ENCODE results near the gene SELP.

SELP gene

DNA sequence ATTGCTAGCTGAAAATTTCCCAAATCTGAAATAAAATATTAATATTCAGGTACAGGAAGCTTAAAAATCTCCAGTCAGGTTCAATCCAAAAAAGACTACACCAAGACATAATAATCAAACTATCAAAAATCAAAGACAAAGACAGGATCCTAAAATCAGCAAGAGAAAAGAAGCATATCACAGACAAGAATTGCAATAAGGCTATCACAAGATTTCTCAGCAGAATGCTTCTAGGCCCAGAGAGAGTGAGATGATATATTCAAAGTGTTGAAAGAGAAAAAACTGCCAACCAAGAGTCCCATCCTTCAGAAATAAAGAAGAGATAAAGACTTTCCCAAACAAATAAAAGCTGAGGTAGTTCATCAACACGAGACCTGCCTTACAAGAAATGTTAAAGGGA is 5.0 kb upstream of the SELP start:
- TF ChIP-seq CTCF (IDR thresholded peaks at IDR 0.05; ENCODE audit: low read depth, low read length) = no peak
- no peak for DNase-seq (ENCODE audit: low read depth in 2 of 2)
- no peak overlapping the region for H3K4me3 ChIP-seq (replicated peaks in 1 of 2; ENCODE audit: low read depth in 2 of 2, low read length in 2 of 2)

DNA sequence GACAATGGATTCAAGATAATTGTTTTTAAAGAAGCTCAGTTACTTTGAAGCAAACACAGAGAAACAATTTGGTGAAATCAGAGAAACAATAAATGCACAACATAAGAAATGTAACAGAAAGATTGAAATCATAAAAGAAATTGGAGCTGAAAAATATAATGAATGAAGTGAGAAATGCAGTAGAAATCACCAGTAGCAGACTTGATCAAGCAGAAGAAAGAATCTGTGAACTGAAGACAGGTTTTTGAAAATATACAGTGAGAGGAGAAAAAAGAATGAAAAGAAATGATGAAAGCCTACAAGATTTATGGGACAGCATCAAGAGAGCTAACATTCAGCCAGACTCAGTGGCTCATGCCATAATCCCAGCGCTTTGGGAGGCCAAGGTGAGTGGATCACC is 4.2 kb upstream of the SELP start:
- no peak overlapping the region for H3K4me3 ChIP-seq (replicated peaks in 1 of 2; ENCODE audit: low read depth in 2 of 2, low read length in 2 of 2)
- no peak for DNase-seq (ENCODE audit: low read depth in 2 of 2)
- TF ChIP-seq CTCF (IDR thresholded peaks at IDR 0.05; ENCODE audit: low read depth, low read length) = no peak

- no peak overlapping the region for H3K4me3 ChIP-seq (replicated peaks in 1 of 2; ENCODE audit: low read depth in 2 of 2, low read length in 2 of 2)
- no peak for DNase-seq (ENCODE audit: low read depth in 2 of 2)
- no peak for TF ChIP-seq CTCF (IDR thresholded peaks at IDR 0.05; ENCODE audit: low read depth, low read length)
These were observed 1.3 kb upstream of the SELP start for GRCh38 chr1:169631249-169631648.

- DNase-seq (ENCODE audit: low read depth in 2 of 2) = no peak
- H3K4me3 ChIP-seq (replicated peaks in 1 of 2; ENCODE audit: low read depth in 2 of 2, low read length in 2 of 2) = no peak overlapping the region
- no peak for TF ChIP-seq CTCF (IDR thresholded peaks at IDR 0.05; ENCODE audit: low read depth, low read length)
These were observed 5.0 kb downstream of the SELP start for GRCh38 chr1:169624912-169625311.

- no peak for TF ChIP-seq CTCF (IDR thresholded peaks at IDR 0.05; ENCODE audit: low read depth, low read length)
- no peak for DNase-seq (ENCODE audit: low read depth in 2 of 2)
- no peak overlapping the region for H3K4me3 ChIP-seq (replicated peaks in 1 of 2; ENCODE audit: low read depth in 2 of 2, low read length in 2 of 2)
These were observed 5.8 kb downstream of the SELP start for GRCh38 chr1:169624122-169624521.

GRCh38 chr1:169623132-169623926 is 6.6 kb downstream of the SELP start:
- no peak overlapping the region for H3K4me3 ChIP-seq (replicated peaks in 1 of 2; ENCODE audit: low read depth in 2 of 2, low read length in 2 of 2)
- TF ChIP-seq CTCF (IDR thresholded peaks at IDR 0.05; ENCODE audit: low read depth, low read length) = no peak
- no peak for DNase-seq (ENCODE audit: low read depth in 2 of 2)

GRCh38 chr1:169620565-169620964 is 9.4 kb downstream of the SELP start:
- no peak for DNase-seq (ENCODE audit: low read depth in 2 of 2)
- no peak overlapping the region for H3K4me3 ChIP-seq (replicated peaks in 1 of 2; ENCODE audit: low read depth in 2 of 2, low read length in 2 of 2)
- TF ChIP-seq CTCF (IDR thresholded peaks at IDR 0.05; ENCODE audit: low read depth, low read length) = no peak
